Measurements from ENCODE around the gene STEAP2.

- TF ChIP-seq POLR2A (IDR thresholded peaks at IDR 0.05) (no peak), CTCF (IDR thresholded peaks at IDR 0.05) (no peak)
Observed at GRCh38 chr7:90210981-90211380, 559 bp upstream of the STEAP2 start.

Measured in gastroesophageal sphincter (tissue), 3 donors.